ENCODE data around the gene SLC25A21. TPM values are rescaled to one million over a fixed set of nuclear protein-coding genes. Genes with fewer than 3 reads are reported as not detected.

Gene SLC25A21
- 0.34 to 2.3 TPM (median 0.75 TPM) in 5 replicates for total RNA-seq (2022; extraction: Qiagen RNA extraction; ENCODE audit: low read depth)

GRCh38 chr14:37172024-37172869 is at the start of gene SLC25A21:
SLC25A21 (minus strand) TSS chr14:37172606.

GRCh38 chr14:37197421-37198272 is 25.2 kb upstream of the SLC25A21 start, which contains the start of gene MIPOL1:
MIPOL1 (plus strand) TSS chr14:37197937; CDS start chr14:37247889, 49,952 bp downstream.

GRCh38 chr14:36661506-36662257 is 510.7 kb downstream of the SLC25A21 start, which contains the start of gene PAX9:
PAX9 (plus strand) TSS chr14:36661860; CDS start chr14:36662090, 230 bp downstream.

Other genes starting within 250 kb of the SLC25A21 start
- gene MIPOL1, start 25.3 kb upstream of the SLC25A21 start, total RNA-seq (2022; extraction: Qiagen RNA extraction; ENCODE audit: low read depth), result 1.6 to 5.2 TPM (median 2.7 TPM) in 5 replicates